ENCODE data around the gene F12.

F12 gene

GRCh38 chr5:177446200-177447065 is 37.1 kb upstream of the F12 start, which contains the start of gene PRR7:
Gene PRR7, plus strand, starts transcription at chr5:177446814. Its CDS starts 8,254 bp downstream, at chr5:177455068.
- DNase-seq = peak; percentile 80

GRCh38 chr5:177445917-177446199 is 36.5 kb upstream of the F12 start:
- peak; percentile 35 for DNase-seq

- peak; percentile 59 for DNase-seq
Measured at GRCh38 chr5:177445052-177445916, 35.9 kb upstream of the F12 start.

DNA sequence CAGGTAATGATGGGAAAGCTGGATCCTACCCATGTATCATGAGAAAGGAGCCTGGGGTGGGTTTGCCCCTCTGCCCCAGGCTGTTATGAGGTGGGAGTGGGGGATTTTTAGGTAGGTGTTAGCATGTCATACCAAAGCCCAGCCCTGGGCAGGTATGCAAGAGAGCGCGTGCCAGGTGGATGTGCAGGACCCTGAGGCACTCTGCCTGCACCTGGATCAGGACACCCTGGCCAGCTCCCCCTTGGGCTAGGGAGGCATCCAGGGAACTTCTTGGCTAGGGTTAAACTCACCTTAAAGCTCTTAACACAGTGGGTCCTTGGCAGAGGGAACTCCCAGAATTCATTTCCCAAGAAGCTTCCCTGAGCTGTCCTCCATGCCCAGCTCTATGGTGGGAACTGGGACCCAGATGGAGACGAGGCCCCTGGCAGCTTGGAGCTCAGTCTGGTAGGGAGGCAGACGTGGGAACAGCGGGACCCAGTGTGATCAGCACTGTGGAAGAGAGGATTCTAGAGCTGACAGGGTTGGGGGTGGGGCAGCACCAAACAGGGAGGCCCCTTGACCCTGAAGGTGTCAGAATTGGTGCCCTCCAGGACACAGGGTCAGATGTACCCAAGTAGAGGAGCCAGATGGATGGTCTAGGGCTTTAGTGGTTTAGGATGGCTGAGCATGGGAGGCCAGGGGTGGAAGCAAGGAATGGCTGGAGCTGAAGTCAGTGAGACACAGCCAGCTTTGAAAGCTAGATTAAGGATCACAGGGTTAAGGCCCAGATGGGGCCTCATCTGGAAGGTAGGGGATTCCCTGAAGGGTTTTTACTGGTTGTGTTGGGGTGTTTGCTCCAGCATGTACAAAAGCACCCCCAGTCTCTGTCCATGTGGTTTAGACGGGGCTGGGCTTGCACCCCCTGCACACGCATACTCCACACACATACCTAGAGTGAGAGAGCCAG is 35.0 kb upstream of the F12 start:
- DNase-seq = peak; percentile 67

GRCh38 chr5:177443144-177443983 is 34.0 kb upstream of the F12 start:
- no peak for DNase-seq

DNA sequence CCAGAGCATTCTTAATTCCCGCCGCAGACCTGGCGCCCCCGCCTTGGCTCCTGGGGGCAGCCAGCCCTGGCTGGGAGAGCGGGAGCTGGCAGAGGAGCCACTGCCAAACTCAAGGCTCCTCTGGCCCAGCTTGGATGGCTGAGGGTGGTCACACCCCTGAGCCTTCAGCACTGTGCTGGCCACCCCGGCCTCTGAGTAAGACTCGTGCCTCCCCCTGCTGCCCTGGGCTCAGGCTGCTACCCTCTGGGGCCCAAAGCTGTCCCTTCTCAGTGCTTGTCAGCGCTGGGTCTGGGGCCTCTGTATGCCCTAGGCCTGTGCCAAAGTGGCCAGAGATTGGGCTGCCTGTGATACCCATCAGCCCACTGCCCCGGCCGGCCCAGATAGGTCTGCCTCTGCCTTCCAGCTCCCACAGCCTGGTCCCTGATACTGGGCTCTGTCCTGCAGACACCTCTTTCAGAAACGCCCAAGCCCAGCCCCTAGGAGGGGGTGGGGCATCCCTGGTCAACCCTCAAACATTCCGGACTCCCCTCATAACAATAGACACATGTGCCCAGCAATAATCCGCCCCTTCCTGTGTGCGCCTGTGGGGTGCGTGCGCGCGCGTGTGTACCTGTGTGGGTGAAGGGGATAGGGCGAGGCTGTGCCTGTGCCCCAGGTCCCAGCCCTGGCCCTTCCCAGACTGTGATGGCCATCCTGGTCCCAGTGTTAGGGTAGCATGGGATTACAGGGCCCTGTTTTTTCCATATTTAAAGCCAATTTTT is 32.9 kb upstream of the F12 start:
- no peak for DNase-seq

DNA sequence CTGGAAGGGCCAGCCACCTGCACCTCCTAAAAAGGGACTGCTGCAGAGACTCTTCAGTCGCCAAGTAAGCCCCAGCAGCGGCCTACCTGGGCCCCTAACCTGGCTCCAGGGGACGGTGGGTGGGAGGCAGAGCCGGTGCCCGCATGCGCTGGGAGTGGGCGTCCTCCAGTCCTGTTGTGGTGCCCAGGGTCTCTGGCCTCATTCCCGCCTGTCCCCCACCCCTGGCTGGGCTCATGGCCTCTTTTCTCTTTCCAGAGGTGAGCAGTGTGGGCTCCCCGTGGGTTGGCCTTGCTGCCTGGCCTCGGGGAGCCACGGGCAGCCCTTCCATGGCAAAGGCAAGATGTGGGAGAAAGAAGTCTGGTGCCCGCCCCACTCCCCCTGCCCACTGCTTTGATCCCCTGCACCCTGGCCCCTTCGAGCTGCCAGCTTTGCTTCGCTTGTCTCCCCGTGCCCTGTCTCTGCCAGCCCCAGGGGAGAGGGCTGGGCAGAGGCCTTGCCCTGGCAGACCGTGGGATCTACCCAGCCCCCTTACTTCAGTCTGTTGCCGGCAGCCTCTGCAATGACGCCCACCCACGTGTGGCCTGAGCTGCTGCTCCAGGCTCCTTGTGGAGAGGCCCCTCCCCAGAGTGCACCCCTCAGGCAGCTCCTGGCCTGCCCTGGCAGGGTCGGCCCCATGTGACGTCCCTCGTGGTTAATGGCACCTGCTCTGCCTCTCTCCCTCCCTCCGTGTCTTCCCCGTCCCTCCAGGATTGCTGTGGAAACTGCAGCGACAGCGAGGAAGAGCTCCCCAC is 31.8 kb upstream of the F12 start:
- DNase-seq = no peak

DNA sequence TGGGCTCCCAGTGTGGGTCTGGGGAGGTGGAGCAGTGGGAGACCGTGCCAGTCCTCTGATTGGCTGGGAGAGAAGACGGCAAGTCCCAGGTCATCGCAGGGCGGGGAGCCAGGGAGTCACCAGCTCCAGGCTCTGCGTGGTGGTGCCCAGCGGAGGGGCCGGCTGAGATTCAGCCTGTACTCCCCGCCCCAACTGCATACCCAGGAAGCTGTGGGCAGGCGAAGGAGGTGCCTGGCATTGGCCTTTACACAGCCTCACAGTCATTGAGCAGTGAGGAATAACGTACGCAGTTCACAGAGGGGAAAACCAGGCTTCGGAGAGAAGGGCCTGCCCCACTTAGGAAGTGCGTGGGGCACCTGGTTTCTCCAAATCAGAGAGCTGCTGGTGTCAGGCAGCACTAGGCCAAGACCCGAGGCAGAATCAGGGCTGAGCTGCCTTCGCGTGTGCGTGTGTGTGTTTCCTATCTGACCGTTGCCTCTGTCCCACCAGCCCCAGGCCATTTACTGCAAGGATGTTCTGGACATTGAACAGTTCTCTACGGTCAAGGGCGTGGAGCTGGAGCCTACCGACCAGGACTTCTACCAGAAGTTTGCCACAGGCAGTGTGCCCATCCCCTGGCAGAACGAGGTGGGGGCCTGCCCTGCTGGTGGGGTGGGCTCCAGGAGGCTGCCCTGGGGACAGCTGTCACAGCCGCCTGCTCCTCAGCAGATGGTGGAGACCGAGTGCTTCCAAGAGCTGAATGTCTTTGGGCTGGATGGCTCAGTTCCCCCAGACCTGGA is 31.0 kb upstream of the F12 start:
- DNase-seq = peak; percentile 80

DNA sequence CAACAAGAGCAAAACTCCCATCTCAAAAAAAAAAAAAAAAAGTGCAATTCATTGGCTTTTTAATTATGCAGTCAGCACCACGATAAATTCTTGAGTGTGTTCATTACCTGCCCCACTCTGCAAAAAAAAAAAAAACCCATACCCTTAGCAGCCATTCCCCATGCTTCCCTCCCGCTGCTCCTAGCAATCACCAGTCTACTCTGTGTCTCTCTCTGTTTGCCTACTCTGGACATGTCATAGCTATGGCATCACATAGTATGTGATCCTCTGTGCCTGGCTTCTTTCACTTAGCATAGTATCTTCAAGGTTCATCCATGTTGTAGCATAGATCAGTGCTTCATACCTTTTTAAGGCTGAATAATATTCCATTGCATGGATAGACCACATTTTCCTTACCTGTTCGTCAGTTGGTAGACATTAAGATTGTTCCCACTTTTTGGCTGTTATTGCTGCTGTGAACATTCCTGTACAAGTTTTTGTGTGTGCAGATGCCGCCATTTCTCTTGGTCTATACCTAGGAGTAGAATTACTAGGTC is 30.2 kb upstream of the F12 start:
- no peak for DNase-seq

DNA sequence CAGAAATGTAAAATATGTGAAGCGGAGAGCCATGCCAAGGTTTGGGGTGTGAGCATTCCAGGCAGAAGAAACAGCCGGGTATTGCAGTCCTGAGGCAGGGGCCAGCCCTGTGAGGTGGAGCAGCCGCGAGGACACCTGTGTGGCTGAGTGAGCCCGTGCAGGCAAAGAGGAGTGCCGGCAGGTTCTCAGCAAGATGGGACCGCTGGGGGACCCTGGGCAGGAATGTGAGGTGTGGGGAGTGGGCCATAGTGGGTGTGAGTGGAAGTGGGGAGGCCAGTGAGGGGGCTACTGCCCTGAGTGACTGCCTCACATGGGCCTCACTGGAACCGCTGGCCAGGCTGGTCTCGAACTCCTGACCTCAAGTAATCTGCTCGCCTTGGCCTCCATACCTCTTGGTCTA is 29.1 kb upstream of the F12 start:
- DNase-seq = no peak

DNA sequence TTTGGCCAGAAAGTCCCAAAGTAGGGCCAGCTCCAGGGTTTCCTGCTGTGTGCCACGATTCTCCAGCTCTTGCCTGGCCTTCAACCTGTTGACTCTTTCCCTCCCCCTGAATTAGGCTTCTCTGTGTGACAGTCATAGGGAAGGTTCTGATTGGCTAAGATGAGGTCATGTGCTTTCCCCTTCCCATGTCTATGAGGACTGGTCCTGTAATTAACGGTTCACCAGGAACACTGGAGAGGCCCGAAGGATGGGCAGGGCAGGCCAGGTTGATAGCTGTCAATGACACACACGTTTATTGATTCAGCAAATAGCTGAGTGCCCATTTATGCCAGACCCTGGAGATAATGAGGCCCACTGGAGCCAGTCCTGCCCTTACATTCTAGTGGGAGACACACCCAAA is 28.3 kb upstream of the F12 start:
- no peak for DNase-seq

DNA sequence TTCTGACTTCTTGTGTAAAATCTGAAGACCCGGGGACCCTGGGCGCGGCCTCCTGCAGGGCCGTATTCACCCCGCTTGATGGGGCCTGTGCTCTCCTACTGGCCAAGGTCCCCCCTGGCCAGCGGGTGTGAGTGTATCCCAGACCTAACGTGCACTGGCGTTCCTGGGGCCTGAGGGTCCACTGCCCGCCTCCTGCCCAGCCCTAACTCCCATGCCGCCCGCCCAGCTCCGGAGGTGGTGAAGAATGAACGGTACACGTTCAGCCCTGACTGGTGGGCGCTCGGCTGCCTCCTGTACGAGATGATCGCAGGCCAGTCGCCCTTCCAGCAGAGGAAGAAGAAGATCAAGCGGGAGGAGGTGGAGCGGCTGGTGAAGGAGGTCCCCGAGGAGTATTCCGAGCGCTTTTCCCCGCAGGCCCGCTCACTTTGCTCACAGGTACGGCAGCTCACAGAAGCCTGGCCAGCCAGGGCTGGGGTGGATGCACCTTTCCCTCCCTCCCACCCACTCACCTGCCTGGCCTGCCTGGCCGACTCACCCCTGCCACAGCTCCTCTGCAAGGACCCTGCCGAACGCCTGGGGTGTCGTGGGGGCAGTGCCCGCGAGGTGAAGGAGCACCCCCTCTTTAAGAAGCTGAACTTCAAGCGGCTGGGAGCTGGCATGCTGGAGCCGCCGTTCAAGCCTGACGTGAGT is 26.6 kb upstream of the F12 start:
- no peak for DNase-seq

GRCh38 chr5:177434942-177435738 is 25.8 kb upstream of the F12 start:
- DNase-seq = no peak

DNA sequence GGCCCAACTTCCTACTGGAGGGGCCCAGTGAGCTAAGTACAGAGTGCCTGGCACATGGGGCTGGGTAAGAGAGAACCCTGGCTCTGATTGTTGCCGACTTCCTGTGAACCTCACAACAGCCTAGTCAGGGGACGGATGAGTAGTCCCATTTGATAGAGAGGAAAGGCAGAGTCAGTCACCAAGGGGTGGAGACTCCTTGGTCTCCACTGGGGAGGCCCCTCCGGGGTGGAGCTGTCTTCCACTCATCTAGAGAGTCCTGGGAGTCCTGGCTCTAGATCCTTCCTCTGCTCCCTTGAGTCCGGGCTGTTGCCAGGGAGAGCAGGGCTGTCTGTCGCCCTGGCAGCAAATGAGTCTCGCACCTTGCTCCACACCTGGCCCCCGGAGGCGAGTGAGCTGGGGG is 25.1 kb upstream of the F12 start:
- peak; percentile 60 for DNase-seq

- DNase-seq = no peak
Measured at GRCh38 chr5:177433658-177434217, 24.4 kb upstream of the F12 start.

DNA sequence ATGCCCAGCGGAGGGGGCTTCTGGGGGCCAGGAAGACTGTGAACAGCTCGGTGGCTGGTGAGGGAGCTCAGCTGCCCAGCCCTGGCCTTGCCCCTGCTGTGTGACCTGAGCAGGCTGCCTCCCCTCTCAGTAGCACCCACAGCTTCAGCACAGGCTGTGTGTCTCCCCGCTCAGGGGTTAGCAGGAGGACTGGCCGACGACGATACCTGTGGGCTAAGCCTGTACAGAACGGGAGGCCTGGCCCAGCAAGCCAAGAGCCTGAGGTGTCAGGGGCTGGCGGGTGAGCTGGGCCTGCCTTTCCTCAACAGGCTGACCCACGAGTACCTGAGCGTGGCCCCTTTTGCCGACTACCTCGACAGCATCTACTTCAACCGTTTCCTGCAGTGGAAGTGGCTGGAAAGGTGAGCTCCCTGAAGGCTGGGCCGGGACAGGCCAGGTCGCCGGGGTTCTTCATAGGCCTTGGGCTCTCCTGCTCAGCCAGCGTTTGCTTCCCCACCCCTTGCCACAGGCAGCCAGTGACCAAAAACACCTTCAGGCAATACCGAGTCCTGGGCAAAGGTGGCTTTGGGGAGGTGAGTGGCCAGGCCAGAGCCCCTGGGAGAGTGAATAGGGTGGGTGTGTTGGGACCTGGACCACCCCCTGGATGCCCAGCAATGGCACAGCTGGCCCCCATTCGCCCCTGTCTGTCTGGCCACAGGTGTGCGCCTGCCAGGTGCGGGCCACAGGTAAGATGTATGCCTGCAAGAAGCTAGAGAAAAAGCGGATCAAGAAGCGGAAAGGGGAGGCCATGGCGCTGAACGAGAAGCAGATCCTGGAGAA is 23.7 kb upstream of the F12 start:
- DNase-seq = no peak
